H1 (cell line): Measurements from ENCODE around the gene VRK2.

Experiments
- JUN ChIP-seq: IDR thresholded peaks from 2 replicates; pipeline ENCODE4 v1.6.1; 2011; ENCODE audit warnings: low read depth, mild to moderate bottlenecking, improper control_type of control experiment, low read length
- PHF8 ChIP-seq: fragments of 200-600 bp; sonication (generic); conservative IDR thresholded peaks from 2 replicates; pipeline ENCODE4 v1.7.1; 2012; ENCODE audit warnings: low read depth, mild to moderate bottlenecking, inconsistent platforms, low read length, moderate library complexity
- POLR2AphosphoS5 ChIP-seq: IDR thresholded peaks from 2 replicates; pipeline ENCODE4 v1.6.1; 2011; ENCODE audit warnings: low read depth, low read length
- SIN3A ChIP-seq, 2 experiments: IDR thresholded peaks in 1 of 2; conservative IDR thresholded peaks in 1 of 2; 2 replicates each; pipeline ENCODE4 v1.6.1; 2011 to 2012; ENCODE audit warnings: low read length in 2 of 2, improper control_type of control experiment in 1 of 2, low read depth in 1 of 2, mild to moderate bottlenecking in 1 of 2
- TAF1 ChIP-seq: IDR thresholded peaks from 2 replicates; pipeline ENCODE4 v1.6.1; 2011; ENCODE audit warnings: mild to moderate bottlenecking, low read depth, low read length
- TF ChIP-seq, protein P1 (sequence below), 3 experiments: IDR thresholded peaks; 1 replicate in 2 of 3; 2 replicates in 1 of 3; pipeline versions ENCODE4 v1.5.1 to v1.6.1; 2011; ENCODE audit warnings: low read length in 3 of 3, mild to moderate bottlenecking in 3 of 3, inconsistent platforms in 2 of 3, low read depth in 1 of 3, moderate library complexity in 1 of 3; ENCODE audit not compliant: insufficient read depth in 1 of 3; ENCODE audit errors: control extremely low read depth in 1 of 3

DNA sequence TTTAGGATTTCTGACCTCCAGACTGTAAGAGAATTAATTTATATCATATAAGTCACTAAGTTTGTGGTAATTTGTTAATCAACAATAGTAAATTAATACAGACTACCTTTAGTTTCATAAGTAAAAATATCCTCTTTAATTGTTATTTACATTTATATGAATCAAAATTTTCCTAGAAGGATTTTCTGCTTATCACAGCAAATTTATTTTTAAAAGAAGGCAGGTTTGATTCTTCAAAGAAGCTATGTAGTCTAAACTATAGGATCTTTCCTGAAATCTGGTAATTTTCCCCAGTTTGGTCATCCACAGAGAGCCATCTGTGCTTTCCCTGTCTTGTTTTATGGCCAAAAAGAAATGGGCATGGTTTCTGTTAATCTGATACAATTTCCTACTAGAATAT, 13.1 kb upstream of the VRK2 start:
- TF ChIP-seq, protein P1, sequence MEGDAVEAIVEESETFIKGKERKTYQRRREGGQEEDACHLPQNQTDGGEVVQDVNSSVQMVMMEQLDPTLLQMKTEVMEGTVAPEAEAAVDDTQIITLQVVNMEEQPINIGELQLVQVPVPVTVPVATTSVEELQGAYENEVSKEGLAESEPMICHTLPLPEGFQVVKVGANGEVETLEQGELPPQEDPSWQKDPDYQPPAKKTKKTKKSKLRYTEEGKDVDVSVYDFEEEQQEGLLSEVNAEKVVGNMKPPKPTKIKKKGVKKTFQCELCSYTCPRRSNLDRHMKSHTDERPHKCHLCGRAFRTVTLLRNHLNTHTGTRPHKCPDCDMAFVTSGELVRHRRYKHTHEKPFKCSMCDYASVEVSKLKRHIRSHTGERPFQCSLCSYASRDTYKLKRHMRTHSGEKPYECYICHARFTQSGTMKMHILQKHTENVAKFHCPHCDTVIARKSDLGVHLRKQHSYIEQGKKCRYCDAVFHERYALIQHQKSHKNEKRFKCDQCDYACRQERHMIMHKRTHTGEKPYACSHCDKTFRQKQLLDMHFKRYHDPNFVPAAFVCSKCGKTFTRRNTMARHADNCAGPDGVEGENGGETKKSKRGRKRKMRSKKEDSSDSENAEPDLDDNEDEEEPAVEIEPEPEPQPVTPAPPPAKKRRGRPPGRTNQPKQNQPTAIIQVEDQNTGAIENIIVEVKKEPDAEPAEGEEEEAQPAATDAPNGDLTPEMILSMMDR (IDR thresholded peaks at IDR 0.05; ENCODE audit: control extremely low read depth in 1 of 3, insufficient read depth in 1 of 3, low read depth in 1 of 3, low read length in 3 of 3): no peak
- no peak for TF ChIP-seq TAF1
- no peak for TF ChIP-seq PHF8
- no peak for TF ChIP-seq SIN3A (conservative IDR thresholded peaks at IDR 0.05 in 1 of 2, IDR thresholded peaks at IDR 0.05 in 1 of 2; ENCODE audit: low read depth in 1 of 2, low read length in 2 of 2)
- TF ChIP-seq JUN: no peak
- no peak for TF ChIP-seq POLR2AphosphoS5
